Left renal pelvis (tissue), 4 donors: ENCODE results near the gene SETDB1. TPM values are rescaled to one million over a fixed set of nuclear protein-coding genes. Genes with fewer than 3 reads are reported as not detected.

Experiments
- polyA plus RNA-seq, 4 donors: library from polyadenylated mRNA; unstranded; fragments of 120-200 nt; gene quantifications; one replicate each; pipeline ENCODE4 v1.2.1, GENCODE V29; 2013; ENCODE audit not compliant: insufficient read length in 4 of 4

The SETDB1 gene
- polyA plus RNA-seq, 4 donors = 62.7 to 88.8 (median 81.9) TPM

Other genes starting within 250 kb of the SETDB1 start
- 10 to 100 TPM; 30.4 to 43.7 (median 40.7) TPM for gene GOLPH3L, start 229.2 kb upstream of the SETDB1 start, polyA plus RNA-seq
- gene HORMAD1, start 205.5 kb upstream of the SETDB1 start, polyA plus RNA-seq = under 1 TPM in 1 of 4 donors, not detected in 3; 0.21 TPM
- 10 to 100 TPM; 11.3 to 27.6 (median 14.9) TPM for gene CTSS, start 160.6 kb upstream of the SETDB1 start, polyA plus RNA-seq
- gene CTSK, start 118.1 kb upstream of the SETDB1 start, polyA plus RNA-seq = 100 to 1,000 TPM in 1 of 4 donors, 10 to 100 TPM in 3; 19.8 to 107 (median 35.3) TPM
- 10 to 100 TPM; 57.0 to 62.8 (median 58.3) TPM for gene ARNT, start 49.8 kb upstream of the SETDB1 start, polyA plus RNA-seq
- gene CTXND2, start 39.2 kb upstream of the SETDB1 start, polyA plus RNA-seq = not detected
- 100 to 1,000 TPM; 206 to 297 (median 284) TPM for gene CERS2, start 48.5 kb downstream of the SETDB1 start, polyA plus RNA-seq
- 10 to 100 TPM; 10.7 to 21.5 (median 13.6) TPM for gene ANXA9, start 55.9 kb downstream of the SETDB1 start, polyA plus RNA-seq
- 10 to 100 TPM; 35.7 to 54.4 (median 39.1) TPM for gene MINDY1, start 80.5 kb downstream of the SETDB1 start, polyA plus RNA-seq
- gene PRUNE1, start 82.1 kb downstream of the SETDB1 start, polyA plus RNA-seq = 10 to 100 TPM; 41.4 to 47.8 (median 46.1) TPM
- gene BNIPL, start 110.2 kb downstream of the SETDB1 start, polyA plus RNA-seq = 1 to 10 TPM in 3 of 4 donors, under 1 TPM in 1; 0.72 to 5.6 (median 2.6) TPM
- 10 to 100 TPM; 10.3 to 15.1 (median 11.4) TPM for gene C1orf56, start 121.4 kb downstream of the SETDB1 start, polyA plus RNA-seq
- 10 to 100 TPM; 56.4 to 83.9 (median 74.6) TPM for gene CDC42SE1, start 133.3 kb downstream of the SETDB1 start, polyA plus RNA-seq
- gene MLLT11, start 134.0 kb downstream of the SETDB1 start, polyA plus RNA-seq = 10 to 100 TPM; 21.9 to 27.4 (median 24.8) TPM
- gene GABPB2, start 144.4 kb downstream of the SETDB1 start, polyA plus RNA-seq = 10 to 100 TPM; 10.4 to 14.1 (median 11.8) TPM
- gene SEMA6C, start 220.3 kb downstream of the SETDB1 start, polyA plus RNA-seq = 10 to 100 TPM; 18.8 to 33.9 (median 29.7) TPM
- gene TNFAIP8L2, start 230.3 kb downstream of the SETDB1 start, polyA plus RNA-seq = 1 to 10 TPM in 3 of 4 donors, under 1 TPM in 1; 0.96 to 2.9 (median 1.8) TPM
- gene LYSMD1, start 239.5 kb downstream of the SETDB1 start, polyA plus RNA-seq = 10 to 100 TPM; 17.3 to 18.6 (median 17.7) TPM
- gene SCNM1, start 239.8 kb downstream of the SETDB1 start, polyA plus RNA-seq = 10 to 100 TPM; 35.2 to 46.8 (median 39.9) TPM
- 1 to 10 TPM in 3 of 4 donors, under 1 TPM in 1; 0.46 to 2.3 (median 1.7) TPM for gene TMOD4, start 249.6 kb downstream of the SETDB1 start, polyA plus RNA-seq